ENCODE results near the gene DMWD.

GRCh38 chr19:45739498-45740439, 52.9 kb downstream of the DMWD start:
- TF ChIP-seq, protein P1, sequence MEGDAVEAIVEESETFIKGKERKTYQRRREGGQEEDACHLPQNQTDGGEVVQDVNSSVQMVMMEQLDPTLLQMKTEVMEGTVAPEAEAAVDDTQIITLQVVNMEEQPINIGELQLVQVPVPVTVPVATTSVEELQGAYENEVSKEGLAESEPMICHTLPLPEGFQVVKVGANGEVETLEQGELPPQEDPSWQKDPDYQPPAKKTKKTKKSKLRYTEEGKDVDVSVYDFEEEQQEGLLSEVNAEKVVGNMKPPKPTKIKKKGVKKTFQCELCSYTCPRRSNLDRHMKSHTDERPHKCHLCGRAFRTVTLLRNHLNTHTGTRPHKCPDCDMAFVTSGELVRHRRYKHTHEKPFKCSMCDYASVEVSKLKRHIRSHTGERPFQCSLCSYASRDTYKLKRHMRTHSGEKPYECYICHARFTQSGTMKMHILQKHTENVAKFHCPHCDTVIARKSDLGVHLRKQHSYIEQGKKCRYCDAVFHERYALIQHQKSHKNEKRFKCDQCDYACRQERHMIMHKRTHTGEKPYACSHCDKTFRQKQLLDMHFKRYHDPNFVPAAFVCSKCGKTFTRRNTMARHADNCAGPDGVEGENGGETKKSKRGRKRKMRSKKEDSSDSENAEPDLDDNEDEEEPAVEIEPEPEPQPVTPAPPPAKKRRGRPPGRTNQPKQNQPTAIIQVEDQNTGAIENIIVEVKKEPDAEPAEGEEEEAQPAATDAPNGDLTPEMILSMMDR (IDR thresholded peaks at IDR 0.05; ENCODE audit: insufficient read depth, low read length), result no peak
- no peak for TF ChIP-seq POLR2AphosphoS5 (IDR thresholded peaks at IDR 0.05; ENCODE audit: low read depth)
- TF ChIP-seq, protein P2, sequence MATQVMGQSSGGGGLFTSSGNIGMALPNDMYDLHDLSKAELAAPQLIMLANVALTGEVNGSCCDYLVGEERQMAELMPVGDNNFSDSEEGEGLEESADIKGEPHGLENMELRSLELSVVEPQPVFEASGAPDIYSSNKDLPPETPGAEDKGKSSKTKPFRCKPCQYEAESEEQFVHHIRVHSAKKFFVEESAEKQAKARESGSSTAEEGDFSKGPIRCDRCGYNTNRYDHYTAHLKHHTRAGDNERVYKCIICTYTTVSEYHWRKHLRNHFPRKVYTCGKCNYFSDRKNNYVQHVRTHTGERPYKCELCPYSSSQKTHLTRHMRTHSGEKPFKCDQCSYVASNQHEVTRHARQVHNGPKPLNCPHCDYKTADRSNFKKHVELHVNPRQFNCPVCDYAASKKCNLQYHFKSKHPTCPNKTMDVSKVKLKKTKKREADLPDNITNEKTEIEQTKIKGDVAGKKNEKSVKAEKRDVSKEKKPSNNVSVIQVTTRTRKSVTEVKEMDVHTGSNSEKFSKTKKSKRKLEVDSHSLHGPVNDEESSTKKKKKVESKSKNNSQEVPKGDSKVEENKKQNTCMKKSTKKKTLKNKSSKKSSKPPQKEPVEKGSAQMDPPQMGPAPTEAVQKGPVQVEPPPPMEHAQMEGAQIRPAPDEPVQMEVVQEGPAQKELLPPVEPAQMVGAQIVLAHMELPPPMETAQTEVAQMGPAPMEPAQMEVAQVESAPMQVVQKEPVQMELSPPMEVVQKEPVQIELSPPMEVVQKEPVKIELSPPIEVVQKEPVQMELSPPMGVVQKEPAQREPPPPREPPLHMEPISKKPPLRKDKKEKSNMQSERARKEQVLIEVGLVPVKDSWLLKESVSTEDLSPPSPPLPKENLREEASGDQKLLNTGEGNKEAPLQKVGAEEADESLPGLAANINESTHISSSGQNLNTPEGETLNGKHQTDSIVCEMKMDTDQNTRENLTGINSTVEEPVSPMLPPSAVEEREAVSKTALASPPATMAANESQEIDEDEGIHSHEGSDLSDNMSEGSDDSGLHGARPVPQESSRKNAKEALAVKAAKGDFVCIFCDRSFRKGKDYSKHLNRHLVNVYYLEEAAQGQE (IDR thresholded peaks at IDR 0.05; ENCODE audit: insufficient replicate concordance, low read depth), result no peak
